ENCODE results near the gene ZNF414.
A peak's percentile ranks its signal among the peaks of the same experiment; 100 is the strongest.

The ZNF414 gene

GRCh38 chr19:8490395-8490760 is 23.6 kb downstream of the ZNF414 start:
- no peak for DNase-seq (ENCODE audit: low read depth, low spot score)

GRCh38 chr19:8489561-8490394 is 24.2 kb downstream of the ZNF414 start:
- DNase-seq (ENCODE audit: low read depth, low spot score): no peak

DNA sequence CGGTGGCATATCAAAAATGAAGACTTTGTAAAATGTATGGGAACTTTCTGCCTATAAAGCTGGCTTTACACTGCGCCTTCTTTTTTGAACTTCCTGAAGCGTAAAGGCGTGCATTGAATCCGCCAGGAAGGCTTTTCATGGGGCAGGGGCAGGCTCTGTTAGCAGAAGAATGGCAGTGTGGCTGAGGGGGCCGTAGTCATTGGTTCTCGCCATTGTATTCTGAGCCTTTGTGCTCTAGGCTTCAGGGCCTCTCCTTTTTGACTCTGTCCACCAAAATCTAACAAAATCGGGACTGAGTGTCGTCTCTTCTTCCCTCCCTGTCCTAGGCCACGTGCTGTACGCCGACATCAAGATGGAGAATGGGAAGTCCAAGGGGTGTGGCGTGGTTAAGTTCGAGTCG is 25.6 kb downstream of the ZNF414 start:
- no peak for DNase-seq (ENCODE audit: low read depth, low spot score)

- DNase-seq (ENCODE audit: low read depth, low spot score): peak; percentile 14
Measured at GRCh38 chr19:8487137-8487851, 26.7 kb downstream of the ZNF414 start.

- DNase-seq (ENCODE audit: low read depth, low spot score): no peak
Measured at GRCh38 chr19:8486661-8487136, 27.3 kb downstream of the ZNF414 start.

GRCh38 chr19:8485561-8486371 is 28.2 kb downstream of the ZNF414 start:
- no peak for DNase-seq (ENCODE audit: low read depth, low spot score)

DNA sequence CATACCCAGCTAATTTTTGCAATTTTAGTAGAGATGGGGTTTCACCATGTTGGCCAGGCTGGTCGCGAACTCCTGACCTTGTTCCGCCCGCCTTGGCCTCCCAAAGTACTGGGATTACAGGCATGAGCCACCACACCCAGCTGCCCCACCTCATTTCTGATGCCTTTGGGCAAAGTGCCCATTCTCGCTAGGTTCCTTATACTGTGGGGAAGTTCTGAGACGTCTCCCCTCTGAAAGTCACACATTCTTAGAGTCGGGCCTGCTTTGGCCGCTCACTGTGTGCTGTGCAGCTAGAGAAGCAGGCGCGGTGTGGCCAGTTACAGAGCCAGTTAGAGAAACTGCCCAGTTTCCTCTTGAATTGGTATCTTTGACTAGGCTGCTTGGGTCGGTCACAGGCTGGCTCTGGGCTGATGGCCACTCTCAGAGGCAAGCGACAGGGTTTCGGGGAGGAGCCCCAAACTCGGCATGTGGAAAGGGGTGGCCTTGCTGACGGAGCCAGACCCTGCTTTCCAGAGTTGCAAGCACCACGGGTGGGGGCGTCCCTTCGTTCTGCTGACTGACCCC is 29.6 kb downstream of the ZNF414 start:
- DNase-seq (ENCODE audit: low read depth, low spot score): no peak

DNA sequence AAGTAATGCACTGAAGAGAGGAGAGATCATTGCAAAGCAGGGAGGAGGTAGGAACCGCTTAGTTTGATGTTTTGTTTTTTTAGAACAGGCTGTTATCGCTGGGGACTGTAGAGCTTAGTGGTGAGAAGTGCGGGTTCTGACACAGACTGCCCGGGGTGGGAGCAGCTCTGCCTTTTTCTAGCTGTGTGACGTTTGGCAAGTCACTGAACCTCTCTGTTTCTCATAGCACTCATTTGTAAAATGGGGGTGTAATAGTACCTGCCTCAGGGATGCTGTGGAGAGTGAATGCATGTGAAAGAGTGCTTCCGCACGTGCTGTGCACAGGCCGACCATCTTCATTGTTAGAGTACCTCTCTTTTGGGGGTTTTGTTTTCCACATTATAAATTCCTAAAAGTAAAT is 30.8 kb downstream of the ZNF414 start:
- DNase-seq (ENCODE audit: low read depth, low spot score): no peak

- no peak for DNase-seq (ENCODE audit: low read depth, low spot score)
Measured at GRCh38 chr19:8482696-8483095, 31.3 kb downstream of the ZNF414 start.

GRCh38 chr19:8481616-8482015 is 32.4 kb downstream of the ZNF414 start:
- no peak for DNase-seq (ENCODE audit: low read depth, low spot score)

GRCh38 chr19:8481201-8481600 is 32.8 kb downstream of the ZNF414 start:
- no peak for DNase-seq (ENCODE audit: low read depth, low spot score)

DNA sequence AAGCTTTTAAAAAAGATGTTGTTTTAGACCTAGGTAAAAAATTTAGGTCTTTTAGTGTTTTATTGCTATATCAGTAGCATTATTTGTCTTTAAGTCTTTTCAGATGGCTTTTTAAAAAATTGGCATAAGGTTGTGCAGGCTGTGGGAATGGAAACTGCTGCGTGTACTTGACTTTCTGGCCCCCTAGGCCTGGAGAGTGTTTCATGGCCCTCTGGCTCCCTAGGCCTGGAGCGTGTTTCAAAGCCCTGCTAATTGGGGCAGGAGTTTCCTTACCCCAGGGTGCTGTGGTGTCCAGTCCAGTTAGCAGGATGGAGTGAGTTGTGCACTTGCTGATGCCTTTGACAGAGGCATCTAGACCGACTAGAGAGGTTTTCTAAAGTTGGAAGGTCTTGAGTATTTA is 35.4 kb downstream of the ZNF414 start:
- DNase-seq (ENCODE audit: low read depth, low spot score): no peak

DNA sequence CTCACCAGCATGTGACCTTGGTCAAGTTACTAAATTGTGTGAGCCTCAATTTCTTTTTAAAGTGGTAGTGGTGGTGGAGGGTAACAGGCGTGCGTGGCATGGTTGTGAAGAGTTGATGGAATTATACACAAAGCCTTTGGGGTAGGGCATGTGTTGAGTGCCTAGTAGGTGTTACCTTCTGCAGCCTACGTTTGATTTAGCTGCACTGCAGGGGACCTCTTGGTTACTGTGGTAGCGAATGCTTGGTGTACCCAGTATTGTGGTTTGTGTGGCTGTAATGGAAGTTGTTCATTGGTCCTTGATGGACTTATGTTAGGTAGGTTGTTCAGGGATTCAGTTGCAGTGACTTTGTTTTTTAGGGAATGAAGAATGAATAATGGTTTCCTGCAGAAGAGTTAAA is 36.1 kb downstream of the ZNF414 start:
- no peak for DNase-seq (ENCODE audit: low read depth, low spot score)

DNA sequence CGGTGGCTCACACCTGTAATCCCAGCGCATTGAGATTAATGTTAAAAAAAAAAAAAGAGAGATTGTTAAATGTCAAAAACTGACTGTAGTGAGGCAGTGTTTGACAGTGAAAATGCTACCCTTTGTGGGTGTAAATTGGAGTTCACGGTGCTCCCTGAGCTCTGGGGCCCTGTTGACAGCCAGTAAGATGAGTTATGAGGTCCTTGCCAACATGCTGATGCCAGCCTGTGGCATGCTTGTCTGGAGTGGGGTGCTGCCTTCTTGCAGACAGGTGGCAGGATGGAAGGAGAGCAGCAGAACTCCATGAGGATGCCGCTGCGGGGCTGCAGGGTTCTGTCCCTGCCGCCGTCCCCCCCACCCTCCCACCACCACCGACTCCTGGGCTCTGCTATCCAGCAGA is 37.4 kb downstream of the ZNF414 start:
- DNase-seq (ENCODE audit: low read depth, low spot score): no peak

- DNase-seq (ENCODE audit: low read depth, low spot score): no peak
Measured at GRCh38 chr19:8475005-8475404, 39.0 kb downstream of the ZNF414 start.

DNA sequence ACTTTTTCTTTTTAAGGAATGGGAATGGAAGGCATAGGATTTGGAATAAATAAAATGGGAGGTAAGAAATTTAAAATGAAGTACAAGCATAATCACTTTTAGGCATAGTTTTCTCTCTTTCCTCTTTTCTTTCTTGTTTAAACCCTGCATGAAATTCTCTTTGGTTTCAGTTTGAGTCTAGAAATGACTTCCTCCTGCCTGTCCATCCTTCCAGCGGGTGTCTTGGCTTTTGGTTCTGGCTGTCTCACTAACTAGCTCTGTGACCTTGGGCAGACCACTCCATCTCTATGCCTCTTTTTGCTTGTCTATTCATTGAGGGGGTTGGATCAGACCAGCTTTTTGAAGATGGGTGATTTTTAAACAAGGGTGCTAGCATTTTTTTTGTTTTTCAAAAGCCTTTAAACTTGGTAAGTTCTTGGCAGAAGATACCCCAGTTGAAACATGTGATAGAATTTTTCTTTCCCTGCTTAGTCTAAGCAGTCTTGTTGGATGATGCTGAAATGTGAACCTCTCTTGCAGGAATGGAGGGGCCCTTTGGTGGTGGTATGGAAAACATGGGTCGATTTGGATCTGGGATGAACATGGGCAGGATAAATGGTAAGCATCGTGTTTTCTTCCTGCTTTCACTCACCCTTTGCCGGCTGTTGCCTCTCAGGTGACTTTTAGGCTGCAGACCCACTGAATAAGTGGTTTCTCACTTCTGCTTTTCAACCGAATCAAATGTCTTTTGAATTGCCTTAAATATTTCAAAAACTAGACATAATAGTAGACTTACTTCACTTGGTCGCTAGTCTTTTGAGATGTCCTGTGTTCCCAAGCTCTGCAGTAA is 40.1 kb downstream of the ZNF414 start:
- no peak for DNase-seq (ENCODE audit: low read depth, low spot score)

- no peak for DNase-seq (ENCODE audit: low read depth, low spot score)
Measured at GRCh38 chr19:8469613-8470368, 44.2 kb downstream of the ZNF414 start.

DNA sequence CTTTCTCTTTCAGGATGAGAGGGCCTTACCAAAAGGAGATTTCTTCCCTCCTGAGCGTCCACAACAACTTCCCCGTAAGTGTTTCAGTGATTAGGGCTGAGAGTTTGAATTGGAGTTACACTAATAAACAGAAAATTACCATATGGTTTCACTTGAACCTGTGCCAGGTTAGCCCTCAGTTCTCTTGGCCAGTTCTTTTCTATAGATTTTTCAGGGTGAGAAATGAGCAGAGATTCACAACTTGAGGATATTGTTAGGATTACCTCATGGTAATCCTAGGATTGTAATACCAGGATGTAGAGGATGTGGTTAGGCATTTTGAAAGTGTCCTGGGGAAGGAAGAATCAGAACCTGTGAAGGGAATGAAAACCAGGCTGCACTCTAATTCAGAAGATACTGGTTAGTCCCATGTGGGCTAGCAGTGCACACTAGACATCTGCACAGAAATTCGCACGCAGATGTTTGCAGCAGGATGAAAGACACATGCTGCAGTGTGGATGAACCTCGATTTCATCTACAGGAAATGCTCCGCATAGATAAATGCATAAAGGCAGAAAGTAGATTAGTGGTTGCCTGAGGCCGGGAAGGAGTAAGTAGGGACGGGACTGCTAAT is 45.1 kb downstream of the ZNF414 start:
- DNase-seq (ENCODE audit: low read depth, low spot score): no peak

DNA sequence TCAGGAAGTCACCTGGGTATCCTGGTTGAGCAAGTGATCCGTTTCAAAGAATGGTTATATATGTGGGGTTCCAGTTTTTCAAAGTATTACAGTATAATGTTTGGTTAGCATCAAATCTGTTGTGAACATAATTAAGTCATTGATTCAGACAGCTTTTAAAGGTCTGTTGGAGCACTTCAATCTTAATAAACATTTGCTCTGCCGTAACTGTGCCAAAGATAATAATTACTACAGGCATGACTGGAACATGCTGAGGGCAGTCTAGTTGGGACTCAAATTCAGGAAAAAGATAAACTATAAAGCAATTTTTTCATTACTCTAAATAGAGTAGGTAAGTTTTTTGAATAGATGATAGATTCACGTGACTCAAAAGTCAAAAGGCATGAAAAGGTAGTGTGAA is 45.8 kb downstream of the ZNF414 start:
- DNase-seq (ENCODE audit: low read depth, low spot score): no peak

- no peak for DNase-seq (ENCODE audit: low read depth, low spot score)
Measured at GRCh38 chr19:8466018-8466417, 47.9 kb downstream of the ZNF414 start.
